K562 (cell line): Measurements from ENCODE around the gene CCDC82. TPM values are rescaled to one million over a fixed set of nuclear protein-coding genes. Genes with fewer than 3 reads are reported as not detected.

Experiments
- CBFA2T3 ChIP-seq: fragments of 450-650 bp; IDR thresholded peaks from 2 replicates; pipeline ENCODE4 v1.6.1; 2017
- CBX3 ChIP-seq, 2 experiments: IDR thresholded peaks; 1 replicate in 1 of 2; 2 replicates in 1 of 2; pipeline ENCODE4 v1.6.1; 2012; ENCODE audit warnings: inconsistent platforms in 2 of 2, low read length in 2 of 2, borderline replicate concordance in 1 of 2, control low read depth in 1 of 2
- CBX5 ChIP-seq: IDR thresholded peaks from 2 replicates; pipeline ENCODE4 v1.6.1; 2014; ENCODE audit warnings: low read depth, borderline replicate concordance
- L3MBTL2 ChIP-seq: fragments of 450-650 bp; IDR thresholded peaks from 2 replicates; pipeline ENCODE4 v1.6.1; 2016; ENCODE audit warnings: mild to moderate bottlenecking, moderate library complexity
- MAZ ChIP-seq, 2 experiments: fragments of 450-650 bp in 1 of 2; sonication (generic) in 1 of 2; formaldehyde crosslinking; IDR thresholded peaks in 1 of 2; conservative IDR thresholded peaks in 1 of 2; 2 replicates each; pipeline versions ENCODE4 v1.4.0 to v1.5.0; 2020; ENCODE audit warnings: mild to moderate bottlenecking in 1 of 2, missing genetic modification reagents in 1 of 2
- MYC ChIP-seq, 2 experiments: fragments of 250-450 bp in 1 of 2; sonication (Bioruptor Pico) in 1 of 2; IDR thresholded peaks; 2 replicates each; pipeline versions ENCODE4 v1.5.1 to v1.6.1; 2012 to 2021; ENCODE audit warnings: low read depth in 2 of 2, borderline replicate concordance in 1 of 2, improper control_type of control experiment in 1 of 2, low read length in 1 of 2, mild to moderate bottlenecking in 1 of 2, moderate library complexity in 1 of 2
- NRF1 ChIP-seq, 2 experiments: fragments of 450-650 bp; IDR thresholded peaks in 1 of 2; conservative IDR thresholded peaks in 1 of 2; 2 replicates each; pipeline ENCODE4 v1.6.1; 2014; ENCODE audit warnings: mild to moderate bottlenecking in 2 of 2
- POLR2AphosphoS5 ChIP-seq: IDR thresholded peaks from 2 replicates; pipeline ENCODE4 v1.6.1; 2011; ENCODE audit warnings: mild to moderate bottlenecking, low read depth, low read length, moderate library complexity; ENCODE audit not compliant: control insufficient read depth, insufficient read depth
- TRIM24 ChIP-seq, 2 experiments: fragments of 450-650 bp; IDR thresholded peaks; 2 replicates each; pipeline ENCODE4 v1.6.1; 2016
- YY1 ChIP-seq, 3 experiments: IDR thresholded peaks; 2 replicates each; pipeline ENCODE4 v1.6.1; 2011; ENCODE audit warnings: low read length in 2 of 3, mild to moderate bottlenecking in 2 of 3, moderate library complexity in 2 of 3, borderline replicate concordance in 1 of 3, control low read depth in 1 of 3, low read depth in 1 of 3; ENCODE audit not compliant: insufficient read depth in 3 of 3, insufficient replicate concordance in 2 of 3, control insufficient read depth in 1 of 3, insufficient read length in 1 of 3; ENCODE audit errors: extremely low read depth in 1 of 3
- ZNF707 ChIP-seq: fragments of 250-450 bp; sonication (Bioruptor Pico); conservative IDR thresholded peaks from 2 replicates; pipeline ENCODE4 v1.8.0; 2022; ENCODE audit warnings: inconsistent platforms, mild to moderate bottlenecking, moderate library complexity
- polyA plus RNA-seq, 8 experiments: library from polyadenylated mRNA; depleted of rRNA in 4 of 8; stranded (reverse) in 5 of 8; unstranded in 3 of 8; fragments of >200 nt; fragmentation: Nextera tagmentation in 2 of 8; fragmentation: Illumina TruSeq in 1 of 8; extraction: Ambion mirVana in 2 of 8; extraction: Trizol in 1 of 8; gene quantifications; 2 replicates each; pipeline versions ENCODE4 v1.2.1 to v1.2.3, GENCODE V29; 2011 to 2014; ENCODE audit warnings: inconsistent platforms in 1 of 8, missing spikeins in 1 of 8
- total RNA-seq, 7 experiments: library from RNA; depleted of rRNA in 6 of 7; stranded (reverse); fragments of >200 nt in 6 of 7; fragmentation: Illumina TruSeq in 2 of 7; extraction: Trizol in 2 of 7; gene quantifications; 2 replicates each; pipeline versions ENCODE4 v1.2.1 to v1.2.3, GENCODE V29; 2011 to 2021; ENCODE audit warnings: low replicate concordance in 1 of 7
- TF ChIP-seq, protein P1 (sequence below): sonication (generic); formaldehyde crosslinking; IDR thresholded peaks from 2 replicates; pipeline ENCODE4 v1.8.1; 2023; ENCODE audit warnings: mild to moderate bottlenecking, missing genetic modification reagents
- TF ChIP-seq, protein P2 (sequence below), 2 experiments: fragments of 450-650 bp; IDR thresholded peaks; 2 replicates each; pipeline ENCODE4 v1.6.1; 2016; ENCODE audit warnings: mild to moderate bottlenecking in 2 of 2, borderline replicate concordance in 1 of 2, low read depth in 1 of 2, moderate library complexity in 1 of 2

Gene CCDC82
- total and polyA plus RNA-seq, 9 of the 15 experiments (the other 6 are each of a cell fraction or from before 2014, with no cell fraction given), result 12.5 to 51.3 (median 24.5) TPM

DNA sequence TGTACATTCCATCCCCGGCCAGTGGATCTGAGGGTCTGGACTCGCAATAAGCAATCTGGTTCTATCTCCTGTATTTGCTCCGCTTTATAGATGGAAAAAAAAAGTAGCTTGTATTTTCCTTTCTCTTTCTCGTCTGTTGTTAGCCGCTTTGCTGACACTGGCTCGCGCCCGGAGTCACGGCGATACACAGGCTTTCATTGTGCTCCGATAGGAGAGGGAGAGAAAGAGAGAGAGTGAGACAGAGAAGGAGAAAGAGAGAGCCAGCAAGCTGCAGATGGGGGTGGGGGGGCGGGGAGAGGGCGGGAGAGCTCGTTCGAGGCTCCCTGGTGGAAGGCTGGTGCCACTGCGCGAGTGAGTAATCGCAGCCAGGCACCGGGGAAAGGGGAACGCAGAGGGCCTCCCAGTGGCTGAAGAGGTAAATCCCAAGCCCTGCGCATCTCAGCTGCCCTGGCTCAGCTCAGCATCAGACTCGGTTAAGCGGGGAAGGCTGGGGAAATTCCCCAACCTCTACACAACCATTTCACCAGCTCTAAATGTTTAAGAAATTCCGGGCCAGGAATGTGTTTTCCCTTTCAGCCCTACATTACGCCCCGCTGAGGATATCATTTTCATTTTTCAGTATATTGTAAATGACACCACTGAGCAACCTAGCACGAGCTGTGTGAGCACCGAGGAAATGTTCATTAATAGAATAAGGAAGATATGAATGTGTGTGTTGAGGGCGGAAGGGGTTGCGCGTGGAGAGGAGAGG, 46.6 kb downstream of the CCDC82 start, which contains the start of gene MAML2 (continued):
- peak; percentile 40; the same call in 1 of the 2 replicates for TF ChIP-seq POLR2AphosphoS5
- TF ChIP-seq MAZ (CRISPR knock-in tag; conservative IDR thresholded peaks at IDR 0.05 in 1 of 2, IDR thresholded peaks at IDR 0.05 in 1 of 2), result peak in 1 of 2 experiments; percentile 87; a peak in 2 of 4 replicates
- TF ChIP-seq ZNF707, result no peak
- TF ChIP-seq TRIM24 (IDR thresholded peaks at IDR 0.05), result no peak
- TF ChIP-seq NRF1 (conservative IDR thresholded peaks at IDR 0.05 in 1 of 2, IDR thresholded peaks at IDR 0.05 in 1 of 2), result peak; percentile 74 to 77
- TF ChIP-seq YY1 (IDR thresholded peaks at IDR 0.05; ENCODE audit: borderline replicate concordance in 1 of 3, control insufficient read depth in 1 of 3, extremely low read depth in 1 of 3, insufficient read depth in 3 of 3, insufficient read length in 1 of 3, insufficient replicate concordance in 2 of 3, low read depth in 1 of 3, low read length in 2 of 3), result peak in 1 of 3 experiments; percentile 56
- peak; percentile 46; the same call in 1 of the 2 replicates for TF ChIP-seq CBX5
- 0 out of 3 replicates have a peak, but pooled peaks of 1 of the 2 experiments have one; percentile 73 for TF ChIP-seq CBX3 (IDR thresholded peaks at IDR 0.05; ENCODE audit: borderline replicate concordance in 1 of 2, low read length in 2 of 2)
- 0 out of 2 replicates have a peak, but pooled peaks have one; percentile 12 for TF ChIP-seq CBFA2T3
- TF ChIP-seq MYC (IDR thresholded peaks at IDR 0.05; ENCODE audit: low read depth, low read length), result peak; percentile 64; the same call in 1 of the 2 replicates
- TF ChIP-seq MYC (CRISPR knock-in tag; IDR thresholded peaks at IDR 0.05; ENCODE audit: borderline replicate concordance, low read depth), result no peak
- TF ChIP-seq, protein P1, sequence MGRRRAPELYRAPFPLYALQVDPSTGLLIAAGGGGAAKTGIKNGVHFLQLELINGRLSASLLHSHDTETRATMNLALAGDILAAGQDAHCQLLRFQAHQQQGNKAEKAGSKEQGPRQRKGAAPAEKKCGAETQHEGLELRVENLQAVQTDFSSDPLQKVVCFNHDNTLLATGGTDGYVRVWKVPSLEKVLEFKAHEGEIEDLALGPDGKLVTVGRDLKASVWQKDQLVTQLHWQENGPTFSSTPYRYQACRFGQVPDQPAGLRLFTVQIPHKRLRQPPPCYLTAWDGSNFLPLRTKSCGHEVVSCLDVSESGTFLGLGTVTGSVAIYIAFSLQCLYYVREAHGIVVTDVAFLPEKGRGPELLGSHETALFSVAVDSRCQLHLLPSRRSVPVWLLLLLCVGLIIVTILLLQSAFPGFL (CRISPR knock-in tag), result 0 out of 2 replicates have a peak, but pooled peaks have one; percentile 50
- TF ChIP-seq, protein P2, sequence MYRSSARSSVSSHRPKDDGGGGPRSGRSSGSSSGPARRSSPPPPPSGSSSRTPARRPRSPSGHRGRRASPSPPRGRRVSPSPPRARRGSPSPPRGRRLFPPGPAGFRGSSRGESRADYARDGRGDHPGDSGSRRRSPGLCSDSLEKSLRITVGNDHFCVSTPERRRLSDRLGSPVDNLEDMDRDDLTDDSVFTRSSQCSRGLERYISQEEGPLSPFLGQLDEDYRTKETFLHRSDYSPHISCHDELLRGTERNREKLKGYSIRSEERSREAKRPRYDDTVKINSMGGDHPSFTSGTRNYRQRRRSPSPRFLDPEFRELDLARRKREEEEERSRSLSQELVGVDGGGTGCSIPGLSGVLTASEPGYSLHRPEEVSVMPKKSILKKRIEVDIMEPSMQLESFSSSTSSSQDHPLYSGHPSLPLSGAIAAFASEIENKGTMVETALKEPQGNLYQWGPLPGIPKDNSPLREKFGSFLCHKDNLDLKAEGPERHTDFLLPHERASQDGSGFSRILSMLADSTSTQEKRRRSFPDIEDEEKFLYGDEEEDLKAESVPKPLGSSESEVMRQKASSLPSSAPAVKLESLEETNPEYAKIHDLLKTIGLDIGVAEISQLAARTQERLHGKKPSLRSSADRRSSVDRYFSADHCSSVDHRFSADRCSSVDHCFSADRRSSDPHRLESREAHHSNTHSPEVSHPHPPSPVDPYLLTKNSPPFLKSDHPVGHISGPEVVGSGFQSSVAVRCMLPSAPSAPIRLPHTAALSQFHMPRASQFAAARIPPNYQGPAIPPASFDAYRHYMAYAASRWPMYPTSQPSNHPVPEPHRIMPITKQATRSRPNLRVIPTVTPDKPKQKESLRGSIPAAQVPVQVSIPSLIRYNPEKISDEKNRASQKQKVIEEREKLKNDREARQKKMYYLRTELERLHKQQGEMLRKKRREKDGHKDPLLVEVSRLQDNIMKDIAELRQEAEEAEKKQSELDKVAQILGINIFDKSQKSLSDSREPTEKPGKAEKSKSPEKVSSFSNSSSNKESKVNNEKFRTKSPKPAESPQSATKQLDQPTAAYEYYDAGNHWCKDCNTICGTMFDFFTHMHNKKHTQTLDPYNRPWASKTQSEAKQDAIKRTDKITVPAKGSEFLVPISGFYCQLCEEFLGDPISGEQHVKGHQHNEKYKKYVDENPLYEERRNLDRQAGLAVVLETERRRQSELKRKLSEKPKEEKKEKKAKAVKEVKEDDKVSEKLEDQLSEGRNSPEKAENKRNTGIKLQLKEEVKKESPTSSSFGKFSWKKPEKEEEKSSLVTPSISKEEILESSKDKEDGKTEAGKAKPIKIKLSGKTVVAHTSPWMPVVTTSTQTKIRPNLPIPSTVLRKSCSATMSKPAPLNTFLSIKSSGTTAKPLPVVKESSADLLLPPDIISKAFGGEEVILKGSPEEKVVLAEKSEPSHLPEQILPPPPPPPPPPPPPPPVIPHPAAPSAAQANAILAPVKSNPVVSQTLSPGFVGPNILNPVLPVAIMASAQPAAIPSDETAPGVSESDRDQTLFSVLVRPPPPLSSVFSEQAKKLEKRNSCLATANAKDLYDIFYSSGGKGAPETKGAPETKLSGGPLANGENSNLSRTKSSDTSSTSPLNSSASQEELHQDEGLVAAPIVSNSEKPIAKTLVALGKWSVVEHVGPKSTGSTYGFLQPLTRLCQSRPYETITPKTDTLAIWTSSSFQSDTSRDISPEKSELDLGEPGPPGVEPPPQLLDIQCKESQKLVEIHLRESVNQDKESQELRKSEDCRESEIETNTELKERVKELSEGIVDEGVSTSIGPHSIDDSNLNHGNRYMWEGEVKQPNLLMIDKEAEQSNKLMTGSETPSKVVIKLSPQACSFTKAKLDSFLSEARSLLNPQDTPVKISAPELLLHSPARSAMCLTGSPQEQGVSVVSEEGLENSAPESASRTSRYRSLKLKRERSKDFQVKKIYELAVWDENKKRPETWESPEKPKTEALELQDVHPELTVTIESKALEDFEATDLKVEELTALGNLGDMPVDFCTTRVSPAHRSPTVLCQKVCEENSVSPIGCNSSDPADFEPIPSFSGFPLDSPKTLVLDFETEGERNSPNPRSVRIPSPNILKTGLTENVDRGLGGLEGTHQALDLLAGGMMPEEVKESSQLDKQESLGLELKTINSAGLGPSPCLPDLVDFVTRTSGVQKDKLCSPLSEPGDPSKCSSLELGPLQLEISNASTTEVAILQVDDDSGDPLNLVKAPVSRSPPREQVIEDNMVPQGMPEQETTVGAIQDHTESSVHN (IDR thresholded peaks at IDR 0.05; ENCODE audit: borderline replicate concordance in 1 of 2, low read depth in 1 of 2), result 0 out of 4 replicates have a peak, but pooled peaks of 1 of the 2 experiments have one; percentile 9
- no peak for TF ChIP-seq L3MBTL2
